Prostate gland (tissue), 2 donors: ENCODE measurements around the gene HNRNPAB. TPM values are rescaled to one million over a fixed set of nuclear protein-coding genes. Genes with fewer than 3 reads are reported as not detected.
"Not testable (repeated sequence)": the region's sequence is repeated elsewhere in the genome, so short reads cannot be mapped to it uniquely, and the experiment has no call there.

Experiments used
- DNase-seq: peaks from one replicate; pipeline ENCODE4 v3.0.0-alpha.2; 2019; ENCODE audit warnings: low spot score
- H3K27ac ChIP-seq, 2 donors: fragments of 200-600 bp; sonication (generic); 2 replicates each; pipeline ENCODE4 v1.5.1; 2017 to 2019
- H3K27me3 ChIP-seq: fragments of 200-600 bp; sonication (generic); replicated peaks from 2 replicates; pipeline ENCODE4 v1.5.1; 2019; ENCODE audit not compliant: insufficient read depth
- H3K36me3 ChIP-seq, 2 donors: fragments of 200-600 bp; sonication (generic); 1 replicate in 1 of 2; 2 replicates in 1 of 2; pipeline versions ENCODE4 v1.5.1 to v1.8.1; 2017 to 2019
- H3K4me1 ChIP-seq: fragments of 200-600 bp; sonication (generic); replicated peaks from 2 replicates; pipeline ENCODE4 v1.5.1; 2019
- H3K4me3 ChIP-seq, 2 donors: fragments of 200-600 bp; sonication (generic); 2 replicates each; pipeline ENCODE4 v1.5.1; 2017 to 2019
- H3K9me3 ChIP-seq: fragments of 200-600 bp; sonication (generic); 2 replicates; pipeline ENCODE4 v1.5.1; 2017
- CTCF ChIP-seq, 4 experiments: fragments of 200-600 bp in 2 of 4; fragments of 450-650 bp in 2 of 4; sonication (generic) in 2 of 4; IDR thresholded peaks; 1 replicate in 3 of 4; 2 replicates in 1 of 4; pipeline ENCODE4 v1.5.1; 2016 to 2019; ENCODE audit warnings: antibody characterized with exemption in 4 of 4, mild to moderate bottlenecking in 2 of 4, moderate library complexity in 2 of 4
- POLR2A ChIP-seq: fragments of 450-650 bp; IDR thresholded peaks from one replicate; pipeline ENCODE4 v1.6.1; 2016; ENCODE audit warnings: antibody characterized with exemption, mild to moderate bottlenecking
- POLR2AphosphoS5 ChIP-seq: sonication (generic); formaldehyde crosslinking; IDR thresholded peaks from one replicate; pipeline ENCODE4 v1.6.1; 2017; ENCODE audit warnings: antibody characterized with exemption
- WGBS: methylation state at CpG from one replicate; pipeline ENCODE4 v1.1.5; 2018; 5-methylcytosine and 5-hydroxymethylcytosine counted together
- intact Hi-C: fragments of 100-400 bp; cut with DNase I; formaldehyde crosslinking; loops from one replicate; pipeline ENCODE4 v1.14.2; 2022
- total RNA-seq, 2 donors: library from RNA; depleted of rRNA; stranded (reverse); fragments of >200 nt; gene quantifications; one replicate each; pipeline ENCODE4 v1.1.0, GENCODE V29; 2016

Gene HNRNPAB
- total RNA-seq, 2 donors from 2014 or later, result 73.1 to 104 TPM

- 93% methylated on average over 6 of the region's 6 CpGs for WGBS
- intact Hi-C loops, result no loop called here
- no peak for DNase-seq
- H3K9me3 ChIP-seq, result no peaks in the 10 kb centered on the region
- H3K27ac ChIP-seq, result no peak overlapping the region
- H3K4me3 ChIP-seq, result no peak overlapping the region
- no peaks in the 10 kb centered on the region for H3K4me1 ChIP-seq
- H3K27me3 ChIP-seq, result no peaks in the 10 kb centered on the region
- peaks cover 6% of the 10 kb centered on the region in 2 donors for H3K36me3 ChIP-seq
- no peak for TF ChIP-seq POLR2AphosphoS5
- no peak for TF ChIP-seq CTCF (IDR thresholded peaks at IDR 0.05)
- TF ChIP-seq POLR2A, result no peak
Observed at GRCh38 chr5:178225174-178225573, 20.8 kb downstream of the HNRNPAB start.

- TF ChIP-seq POLR2AphosphoS5 (no peak), POLR2A (no peak), CTCF (IDR thresholded peaks at IDR 0.05) (no peak)
- no peak for DNase-seq
- no peak overlapping the region for H3K27ac ChIP-seq
- H3K4me1 ChIP-seq, result peaks cover 12% of the 10 kb centered on the region
- 97% methylated on average over 4 of the region's 4 CpGs for WGBS
- no peaks in the 10 kb centered on the region for H3K9me3 ChIP-seq
- H3K36me3 ChIP-seq, result peaks cover 6% of the 10 kb centered on the region in 2 donors
- intact Hi-C loops, result no loop called here
- no peaks in the 10 kb centered on the region for H3K27me3 ChIP-seq
- no peak overlapping the region for H3K4me3 ChIP-seq
Observed at GRCh38 chr5:178227138-178227659, 22.9 kb downstream of the HNRNPAB start.

GRCh38 chr5:178227929-178228328 is 23.6 kb downstream of the HNRNPAB start:
- Histone ChIP-seq H3K9me3 (no peaks in the 10 kb centered on the region), H3K4me1 (peaks cover 12% of the 10 kb centered on the region), H3K4me3 (no peak overlapping the region), H3K27me3 (no peaks in the 10 kb centered on the region), H3K27ac (no peak overlapping the region), H3K36me3 (peaks cover 6% of the 10 kb centered on the region in 2 donors)
- 88% methylated on average over 3 of the region's 3 CpGs for WGBS
- no peak for DNase-seq
- intact Hi-C loops, result no loop called here
- TF ChIP-seq CTCF (IDR thresholded peaks at IDR 0.05), result no peak
- TF ChIP-seq POLR2AphosphoS5, result no peak
- TF ChIP-seq POLR2A, result no peak

- H3K4me1 ChIP-seq, result peaks cover 12% of the 10 kb centered on the region
- WGBS, result 95% methylated on average over 11 of the region's 11 CpGs
- H3K27me3 ChIP-seq, result no peaks in the 10 kb centered on the region
- no peak for TF ChIP-seq CTCF (IDR thresholded peaks at IDR 0.05)
- no peak for TF ChIP-seq POLR2AphosphoS5
- no peak for TF ChIP-seq POLR2A
- H3K36me3 ChIP-seq, result peaks cover 6% of the 10 kb centered on the region in 2 donors
- intact Hi-C loops, result no loop called here
- no peaks in the 10 kb centered on the region for H3K9me3 ChIP-seq
- DNase-seq, result no peak
- H3K27ac ChIP-seq, result no peak overlapping the region
- no peak overlapping the region for H3K4me3 ChIP-seq
Observed at GRCh38 chr5:178228609-178229008, 24.3 kb downstream of the HNRNPAB start.

DNA sequence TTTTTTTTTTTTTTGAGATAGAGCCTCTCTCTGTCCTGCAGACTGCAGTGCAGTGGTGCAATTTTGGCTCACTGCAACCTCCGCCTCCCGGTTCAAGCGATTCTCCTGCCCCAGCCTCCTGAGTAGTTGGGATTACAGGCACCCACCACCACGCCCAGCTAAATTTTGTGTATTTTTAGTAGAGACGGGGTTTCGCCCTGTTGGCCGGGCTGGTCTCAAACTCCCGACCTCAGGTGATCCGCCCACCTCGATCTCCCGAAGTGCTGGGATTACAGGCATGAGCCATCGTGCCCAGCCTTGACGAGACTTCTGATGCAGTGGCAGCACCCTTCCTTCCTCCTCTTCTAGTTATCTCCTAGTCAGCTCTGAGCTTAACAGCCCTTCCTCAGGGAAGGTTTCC is 24.8 kb downstream of the HNRNPAB start:
- H3K27me3 ChIP-seq, H3K36me3 ChIP-seq, H3K4me3 ChIP-seq, H3K27ac ChIP-seq, intact Hi-C loops, H3K9me3 ChIP-seq, DNase-seq: not testable (repeated sequence)
- peaks cover 12% of the 10 kb centered on the region for H3K4me1 ChIP-seq
- WGBS, result 95% methylated on average over 13 of the region's 13 CpGs
